ENCODE data around the gene PPP6R3.
"Not testable (repeated sequence)": the region's sequence is repeated elsewhere in the genome, so short reads cannot be mapped to it uniquely, and the experiment has no call there.

The PPP6R3 gene

GRCh38 chr11:68625069-68625468 lies 164.5 kb downstream of the PPP6R3 start:
- H3K9me3 ChIP-seq (ENCODE audit: low read length); H3K4me1 ChIP-seq (ENCODE audit: insufficient read depth, low read length); H3K27me3 ChIP-seq (ENCODE audit: control insufficient read depth in 1 of 2, insufficient read depth in 2 of 2, low read length in 2 of 2); H3K27ac ChIP-seq (ENCODE audit: low read depth, low read length); H3K4me3 ChIP-seq (ENCODE audit: low read depth in 1 of 2, low read length in 2 of 2); H3K36me3 ChIP-seq (ENCODE audit: insufficient read depth, low read length); H3K9ac ChIP-seq (ENCODE audit: low read length): not testable (repeated sequence)

DNA sequence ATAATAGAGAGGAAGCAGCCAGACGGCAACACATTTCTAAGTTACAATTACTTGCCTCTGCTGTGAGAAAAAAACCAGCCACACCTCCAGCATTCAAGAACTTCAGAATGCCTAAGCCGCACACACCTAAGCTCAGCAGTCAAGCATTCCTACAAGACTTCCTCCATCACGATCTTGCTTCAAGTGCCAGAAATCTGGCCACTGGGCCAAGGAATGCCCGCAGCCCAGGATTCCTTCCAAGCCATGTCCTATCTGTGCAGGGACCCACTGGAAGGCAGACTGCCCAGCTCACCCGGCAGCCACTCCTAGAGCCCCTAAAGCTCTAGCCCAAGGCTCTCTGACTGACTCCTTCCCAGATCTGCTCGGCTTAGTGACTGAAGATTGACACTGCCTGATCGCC lies 165.7 kb downstream of the PPP6R3 start:
- H3K4me1 ChIP-seq (ENCODE audit: insufficient read depth, low read length); H3K27ac ChIP-seq (ENCODE audit: low read depth, low read length); H3K36me3 ChIP-seq (ENCODE audit: insufficient read depth, low read length); H3K27me3 ChIP-seq (ENCODE audit: control insufficient read depth in 1 of 2, insufficient read depth in 2 of 2, low read length in 2 of 2); H3K9me3 ChIP-seq (ENCODE audit: low read length); H3K4me3 ChIP-seq (ENCODE audit: low read depth in 1 of 2, low read length in 2 of 2); H3K9ac ChIP-seq (ENCODE audit: low read length): not testable (repeated sequence)

DNA sequence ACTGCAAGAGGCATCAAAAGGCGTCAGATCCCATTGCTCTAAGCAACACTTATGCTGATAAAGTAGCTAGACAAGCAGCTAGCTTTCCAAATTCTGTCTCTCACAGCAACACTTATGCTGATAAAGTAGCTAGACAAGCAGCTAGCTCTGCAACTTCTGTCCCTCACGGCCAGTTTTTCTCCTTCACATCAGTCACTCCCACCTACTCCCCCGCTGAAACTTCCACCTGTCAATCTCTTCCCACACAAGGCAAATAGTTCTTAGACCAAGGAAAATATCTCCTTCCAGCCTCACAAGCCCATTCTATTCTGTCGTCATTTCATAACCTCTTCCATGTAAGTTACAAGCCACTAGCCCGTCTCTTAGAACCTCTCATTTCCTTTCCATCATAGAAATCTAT lies 168.3 kb downstream of the PPP6R3 start:
- not testable (repeated sequence) for H3K4me3 ChIP-seq (ENCODE audit: low read depth in 1 of 2, low read length in 2 of 2); H3K4me1 ChIP-seq (ENCODE audit: insufficient read depth, low read length); H3K9me3 ChIP-seq (ENCODE audit: low read length); H3K27ac ChIP-seq (ENCODE audit: low read depth, low read length); H3K9ac ChIP-seq (ENCODE audit: low read length); H3K27me3 ChIP-seq (ENCODE audit: control insufficient read depth in 1 of 2, insufficient read depth in 2 of 2, low read length in 2 of 2); H3K36me3 ChIP-seq (ENCODE audit: insufficient read depth, low read length)

GRCh38 chr11:68632375-68632774 lies 171.8 kb downstream of the PPP6R3 start:
- not testable (repeated sequence) for H3K9ac ChIP-seq (ENCODE audit: low read length); H3K9me3 ChIP-seq (ENCODE audit: low read length); H3K27ac ChIP-seq (ENCODE audit: low read depth, low read length); H3K27me3 ChIP-seq (ENCODE audit: control insufficient read depth in 1 of 2, insufficient read depth in 2 of 2, low read length in 2 of 2); H3K36me3 ChIP-seq (ENCODE audit: insufficient read depth, low read length); H3K4me1 ChIP-seq (ENCODE audit: insufficient read depth, low read length); H3K4me3 ChIP-seq (ENCODE audit: low read depth in 1 of 2, low read length in 2 of 2)

- Histone ChIP-seq H3K9ac (ENCODE audit: low read length) (no peak overlapping the region), H3K4me1 (ENCODE audit: insufficient read depth, low read length) (no peaks in the 10 kb centered on the region), H3K27me3 (ENCODE audit: control insufficient read depth in 1 of 2, insufficient read depth in 2 of 2, low read length in 2 of 2) (no peaks in the 10 kb centered on the region), H3K27ac (ENCODE audit: low read depth, low read length) (no peak overlapping the region), H3K9me3 (ENCODE audit: low read length) (no peaks in the 10 kb centered on the region), H3K4me3 (ENCODE audit: low read depth in 1 of 2, low read length in 2 of 2) (no peak overlapping the region), H3K36me3 (ENCODE audit: insufficient read depth, low read length) (no peaks in the 10 kb centered on the region)
These were observed 172.2 kb downstream of the PPP6R3 start for GRCh38 chr11:68632802-68633201.

- H3K27ac ChIP-seq (ENCODE audit: low read depth, low read length); H3K4me3 ChIP-seq (ENCODE audit: low read depth in 1 of 2, low read length in 2 of 2); H3K36me3 ChIP-seq (ENCODE audit: insufficient read depth, low read length); H3K27me3 ChIP-seq (ENCODE audit: control insufficient read depth in 1 of 2, insufficient read depth in 2 of 2, low read length in 2 of 2); H3K9ac ChIP-seq (ENCODE audit: low read length); H3K9me3 ChIP-seq (ENCODE audit: low read length); H3K4me1 ChIP-seq (ENCODE audit: insufficient read depth, low read length): not testable (repeated sequence)
These were observed 174.1 kb downstream of the PPP6R3 start for GRCh38 chr11:68634606-68635005.

- H3K9me3 ChIP-seq (ENCODE audit: low read length); H3K36me3 ChIP-seq (ENCODE audit: insufficient read depth, low read length); H3K9ac ChIP-seq (ENCODE audit: low read length); H3K4me3 ChIP-seq (ENCODE audit: low read depth in 1 of 2, low read length in 2 of 2); H3K27me3 ChIP-seq (ENCODE audit: control insufficient read depth in 1 of 2, insufficient read depth in 2 of 2, low read length in 2 of 2); H3K27ac ChIP-seq (ENCODE audit: low read depth, low read length); H3K4me1 ChIP-seq (ENCODE audit: insufficient read depth, low read length): not testable (repeated sequence)
These were observed 174.6 kb downstream of the PPP6R3 start for GRCh38 chr11:68635172-68635571.

DNA sequence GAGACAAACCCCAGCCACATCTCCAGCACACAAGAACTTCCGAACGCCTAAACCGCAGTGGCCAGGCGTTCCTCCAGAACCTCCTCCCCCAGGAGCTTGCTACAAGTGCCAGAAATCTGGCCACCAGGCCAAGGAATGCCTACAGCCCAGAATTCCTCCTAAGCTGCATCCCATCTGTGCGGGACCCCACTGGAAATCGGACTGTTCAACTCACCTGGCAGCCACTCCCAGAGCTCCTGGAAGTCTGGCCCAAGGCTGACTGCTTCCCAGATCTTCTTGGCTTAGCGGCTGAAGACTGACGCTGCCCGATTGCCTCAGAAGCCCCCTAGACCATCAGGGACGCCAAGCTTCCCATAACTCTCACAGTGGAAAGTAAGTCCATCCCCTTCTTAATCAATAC lies 175.3 kb downstream of the PPP6R3 start:
- not testable (repeated sequence) for H3K9me3 ChIP-seq (ENCODE audit: low read length); H3K27ac ChIP-seq (ENCODE audit: low read depth, low read length); H3K36me3 ChIP-seq (ENCODE audit: insufficient read depth, low read length); H3K4me1 ChIP-seq (ENCODE audit: insufficient read depth, low read length); H3K4me3 ChIP-seq (ENCODE audit: low read depth in 1 of 2, low read length in 2 of 2); H3K27me3 ChIP-seq (ENCODE audit: control insufficient read depth in 1 of 2, insufficient read depth in 2 of 2, low read length in 2 of 2); H3K9ac ChIP-seq (ENCODE audit: low read length)

DNA sequence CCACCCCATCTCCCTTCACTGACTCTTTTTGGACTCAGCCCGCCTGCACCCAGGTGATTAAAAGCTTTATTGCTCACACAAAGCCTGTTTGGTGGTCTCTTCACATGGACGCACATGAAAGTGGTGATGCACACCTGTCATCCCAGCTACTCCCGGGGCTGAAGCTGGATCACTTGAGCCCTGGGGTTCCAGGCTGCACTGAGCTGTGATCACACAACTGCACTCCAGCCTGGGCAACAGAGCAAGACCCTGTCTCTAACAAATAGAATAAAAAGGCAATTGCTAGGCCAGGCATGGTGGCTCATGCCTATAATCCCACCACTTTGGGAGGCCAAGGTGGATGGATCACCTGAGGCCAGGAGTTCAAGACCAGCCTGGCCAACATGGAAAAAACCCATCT lies 178.8 kb downstream of the PPP6R3 start:
- not testable (repeated sequence) for H3K9ac ChIP-seq (ENCODE audit: low read length); H3K4me1 ChIP-seq (ENCODE audit: insufficient read depth, low read length); H3K9me3 ChIP-seq (ENCODE audit: low read length); H3K36me3 ChIP-seq (ENCODE audit: insufficient read depth, low read length); H3K4me3 ChIP-seq (ENCODE audit: low read depth in 1 of 2, low read length in 2 of 2); H3K27ac ChIP-seq (ENCODE audit: low read depth, low read length)
- H3K27me3 ChIP-seq (ENCODE audit: control insufficient read depth in 1 of 2, insufficient read depth in 2 of 2, low read length in 2 of 2): peaks cover 0 to 12% of the 10 kb centered on the region in 2 donors

GRCh38 chr11:68641880-68642279 lies 181.3 kb downstream of the PPP6R3 start:
- no peaks in the 10 kb centered on the region for H3K36me3 ChIP-seq (ENCODE audit: insufficient read depth, low read length)
- H3K9me3 ChIP-seq (ENCODE audit: low read length): no peaks in the 10 kb centered on the region
- H3K4me3 ChIP-seq (ENCODE audit: low read depth in 1 of 2, low read length in 2 of 2): no peak overlapping the region
- H3K27ac ChIP-seq (ENCODE audit: low read depth, low read length): no peak overlapping the region
- no peaks in the 10 kb centered on the region for H3K4me1 ChIP-seq (ENCODE audit: insufficient read depth, low read length)
- no peak overlapping the region for H3K9ac ChIP-seq (ENCODE audit: low read length)
- peaks cover 0 to 12% of the 10 kb centered on the region in 2 donors for H3K27me3 ChIP-seq (ENCODE audit: control insufficient read depth in 1 of 2, insufficient read depth in 2 of 2, low read length in 2 of 2)

GRCh38 chr11:68643585-68643984 lies 183.0 kb downstream of the PPP6R3 start:
- Histone ChIP-seq H3K27ac (ENCODE audit: low read depth, low read length) (no peak overlapping the region), H3K9me3 (ENCODE audit: low read length) (no peaks in the 10 kb centered on the region), H3K27me3 (ENCODE audit: control insufficient read depth in 1 of 2, insufficient read depth in 2 of 2, low read length in 2 of 2) (peaks cover 0 to 12% of the 10 kb centered on the region in 2 donors), H3K9ac (ENCODE audit: low read length) (no peak overlapping the region), H3K36me3 (ENCODE audit: insufficient read depth, low read length) (no peaks in the 10 kb centered on the region), H3K4me1 (ENCODE audit: insufficient read depth, low read length) (no peaks in the 10 kb centered on the region), H3K4me3 (ENCODE audit: low read depth in 1 of 2, low read length in 2 of 2) (no peak overlapping the region)

DNA sequence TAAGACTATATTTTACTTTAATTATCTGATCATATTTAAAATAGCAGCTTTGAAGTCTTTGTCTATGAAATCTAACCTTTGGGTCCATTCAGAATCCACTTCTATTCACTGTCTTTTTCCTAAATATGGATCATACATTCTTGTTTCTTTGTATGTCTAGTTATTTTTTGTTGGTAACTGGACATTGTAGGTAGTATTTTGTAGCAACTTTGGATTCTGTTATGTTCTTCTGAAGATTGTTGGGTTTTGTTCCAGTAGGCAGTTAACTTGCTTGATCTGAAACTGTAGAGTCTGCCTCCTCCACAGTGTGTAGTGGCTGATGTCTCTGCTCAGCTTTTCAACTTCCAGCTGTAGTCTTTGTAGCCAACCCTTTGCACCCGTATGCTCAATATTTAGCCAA lies 186.3 kb downstream of the PPP6R3 start:
- H3K27me3 ChIP-seq (ENCODE audit: control insufficient read depth in 1 of 2, insufficient read depth in 2 of 2, low read length in 2 of 2): peaks cover 0 to 14% of the 10 kb centered on the region in 2 donors
- no peak overlapping the region for H3K9ac ChIP-seq (ENCODE audit: low read length)
- no peaks in the 10 kb centered on the region for H3K9me3 ChIP-seq (ENCODE audit: low read length)
- no peaks in the 10 kb centered on the region for H3K36me3 ChIP-seq (ENCODE audit: insufficient read depth, low read length)
- H3K4me1 ChIP-seq (ENCODE audit: insufficient read depth, low read length): no peaks in the 10 kb centered on the region
- H3K4me3 ChIP-seq (ENCODE audit: low read depth in 1 of 2, low read length in 2 of 2): no peak overlapping the region
- no peak overlapping the region for H3K27ac ChIP-seq (ENCODE audit: low read depth, low read length)
